ENCODE measurements around the gene OR2W3.
"Not testable (repeated sequence)": the region's sequence is repeated elsewhere in the genome, so short reads cannot be mapped to it uniquely, and the experiment has no call there.

The OR2W3 gene

DNA sequence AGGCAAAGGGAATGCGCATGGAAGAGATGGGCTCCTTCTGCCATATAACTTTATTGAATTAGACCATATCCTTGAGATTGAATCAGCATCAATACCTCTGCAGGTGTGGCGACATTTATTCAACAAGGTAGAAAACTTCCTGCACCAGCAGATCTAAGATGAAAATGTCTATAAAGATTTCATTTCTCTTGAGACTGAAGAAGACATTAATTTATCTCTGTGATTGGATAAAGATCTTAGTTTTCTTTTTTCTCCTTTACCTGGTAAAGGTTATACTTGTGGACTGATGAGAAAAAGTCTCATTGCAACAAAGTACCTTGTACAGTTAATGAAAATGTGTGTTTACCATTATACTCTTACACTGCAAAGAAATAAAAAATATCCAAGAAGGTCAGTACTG lies 24.6 kb downstream of the OR2W3 start, which contains the start of gene OR2T8:
Gene OR2T8 (plus strand): TSS at position 301 of the 400 bp plus-strand sequence. CDS start 766 bp downstream, outside the sequence.
- DNase-seq (ENCODE audit: insufficient read length, low spot score) = no peak
- TF ChIP-seq CTCF (IDR thresholded peaks at IDR 0.05; ENCODE audit: insufficient read depth, missing control alignments) = no peak
- FAIRE-seq = no peak

- TF ChIP-seq CTCF (IDR thresholded peaks at IDR 0.05; ENCODE audit: insufficient read depth, missing control alignments) = no peak
- DNase-seq (ENCODE audit: insufficient read length, low spot score) (no peak), FAIRE-seq (no peak)
These were observed 28.6 kb downstream of the OR2W3 start for GRCh38 chr1:247923941-247924340.

DNA sequence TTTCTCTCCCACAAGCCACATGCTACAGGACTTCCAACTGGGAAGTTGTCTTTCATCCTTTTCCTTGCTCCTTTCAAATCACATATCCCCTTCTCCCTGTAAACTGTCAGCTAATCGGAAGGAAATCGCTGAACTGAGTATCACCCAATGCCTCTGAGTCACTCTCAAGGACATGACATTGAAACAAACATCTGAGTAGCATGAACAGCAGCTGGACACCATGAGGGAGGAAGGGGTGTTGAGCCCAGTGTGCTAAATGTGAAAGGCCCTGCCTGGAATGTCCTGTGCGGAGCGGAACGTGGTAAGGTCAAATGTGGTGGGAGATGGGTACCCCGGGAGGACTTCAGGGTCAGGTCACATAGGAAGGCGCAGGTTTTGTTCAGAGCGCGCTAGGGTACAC lies 29.5 kb downstream of the OR2W3 start, which contains the start of gene OR2AJ1:
Gene OR2AJ1 (plus strand): TSS at position 22 of the 400 bp plus-strand sequence. CDS start 8,880 bp downstream, outside the sequence.
- no peak for TF ChIP-seq CTCF (IDR thresholded peaks at IDR 0.05; ENCODE audit: insufficient read depth, missing control alignments)
- peak; percentile 48 for FAIRE-seq
- no peak for DNase-seq (ENCODE audit: insufficient read length, low spot score)

GRCh38 chr1:247933989-247934388 lies 38.6 kb downstream of the OR2W3 start:
- no peak for TF ChIP-seq CTCF (IDR thresholded peaks at IDR 0.05; ENCODE audit: insufficient read depth, missing control alignments)
- DNase-seq (ENCODE audit: insufficient read length, low spot score) (no peak), FAIRE-seq (no peak)

GRCh38 chr1:247935781-247936180 lies 40.4 kb downstream of the OR2W3 start:
- TF ChIP-seq CTCF (IDR thresholded peaks at IDR 0.05; ENCODE audit: insufficient read depth, missing control alignments) = no peak
- DNase-seq (ENCODE audit: insufficient read length, low spot score) = no peak
- FAIRE-seq = no peak

DNA sequence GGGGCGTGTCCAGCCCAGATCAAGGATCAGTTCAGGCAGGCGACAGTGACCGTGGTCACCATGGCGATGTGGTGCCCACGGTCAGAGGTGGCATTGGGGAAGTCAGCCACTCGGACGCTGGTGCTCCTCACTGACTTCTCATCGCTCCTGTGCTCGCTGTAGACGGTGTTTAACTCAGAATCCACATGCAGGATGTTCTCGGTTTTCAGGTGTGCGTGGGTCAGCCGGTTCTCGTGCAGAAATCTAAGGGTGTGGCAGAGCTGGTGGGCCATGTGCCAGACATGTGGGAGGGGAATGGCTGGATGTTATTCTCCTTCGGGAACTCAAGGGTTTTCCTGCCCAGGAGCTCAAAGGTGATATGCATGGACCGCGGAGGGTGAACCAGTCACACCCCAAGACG lies 41.0 kb downstream of the OR2W3 start:
- FAIRE-seq = no peak
- no peak for TF ChIP-seq CTCF (IDR thresholded peaks at IDR 0.05; ENCODE audit: insufficient read depth, missing control alignments)

GRCh38 chr1:247936965-247937734 lies 41.8 kb downstream of the OR2W3 start:
- not testable (repeated sequence) for DNase-seq (ENCODE audit: insufficient read length, low spot score); FAIRE-seq
- peak; percentile 97 for TF ChIP-seq CTCF (IDR thresholded peaks at IDR 0.05; ENCODE audit: insufficient read depth, missing control alignments)

More for the DNA sequence above, 41.0 kb downstream of the OR2W3 start:
- no peak for DNase-seq (ENCODE audit: insufficient read length, low spot score)

Measured in D721Med (cell line).